GM18873 (cell line): Measurements from ENCODE around the gene ZNF497.

Source experiments
- ATAC-seq: cut with Tn5 transposase; IDR thresholded peaks from one replicate; pipeline ENCODE4 v1.9.1; 2021; ENCODE audit warnings: mild to moderate bottlenecking, moderate library complexity, moderate number of reproducible peaks; ENCODE audit not compliant: unreplicated experiment, low FRiP score

The ZNF497 gene

GRCh38 chr19:58372311-58373133, 10.0 kb upstream of the ZNF497 start:
- no peak for ATAC-seq

- no peak for ATAC-seq
Observed at GRCh38 chr19:58368561-58369360, 6.2 kb upstream of the ZNF497 start.

DNA sequence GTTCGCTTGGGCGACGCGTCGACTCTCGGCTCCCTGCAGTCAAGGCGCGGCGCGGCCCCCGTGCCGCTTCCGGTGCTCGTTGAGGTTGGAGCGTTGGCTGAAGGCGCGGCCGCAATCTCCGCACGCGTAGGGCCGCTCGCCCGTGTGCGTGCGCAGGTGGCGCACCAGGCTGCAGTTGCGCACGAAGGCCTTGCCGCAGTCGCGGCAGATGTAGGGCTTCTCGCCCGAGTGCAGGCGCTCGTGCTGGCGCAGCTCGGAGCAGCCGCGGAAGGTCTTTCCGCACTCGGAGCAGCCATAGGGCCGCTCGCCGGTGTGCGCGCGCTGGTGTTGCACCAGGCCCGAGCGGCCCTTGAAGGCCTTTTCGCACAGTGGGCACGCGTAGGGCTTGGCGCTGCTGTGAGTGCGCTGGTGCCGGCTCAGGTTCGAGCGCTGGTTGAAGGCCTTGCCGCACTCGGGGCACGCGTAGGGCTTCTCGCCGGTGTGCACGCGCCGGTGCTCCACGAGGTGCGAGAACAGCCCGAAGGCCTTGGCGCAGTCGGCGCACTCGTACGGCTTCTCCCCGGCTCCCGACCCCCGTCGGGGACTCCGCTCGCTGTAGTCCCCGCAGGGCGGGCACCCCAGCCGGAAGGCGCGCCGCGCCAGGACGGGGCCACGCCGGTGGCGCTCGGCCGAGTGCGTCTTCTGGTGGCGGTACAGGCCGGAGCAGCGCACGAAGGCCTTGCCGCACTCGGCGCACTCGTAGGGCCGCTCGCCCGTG, 5.3 kb upstream of the ZNF497 start:
- no peak for ATAC-seq

GRCh38 chr19:58366585-58367430, 4.3 kb upstream of the ZNF497 start:
- ATAC-seq: no peak

- no peak for ATAC-seq
Observed at GRCh38 chr19:58364146-58364545, 1.6 kb upstream of the ZNF497 start.

- no peak for ATAC-seq
Observed at GRCh38 chr19:58361900-58362271, 665 bp downstream of the ZNF497 start.

- ATAC-seq: no peak
Observed at GRCh38 chr19:58357481-58358145, 4.9 kb downstream of the ZNF497 start.

DNA sequence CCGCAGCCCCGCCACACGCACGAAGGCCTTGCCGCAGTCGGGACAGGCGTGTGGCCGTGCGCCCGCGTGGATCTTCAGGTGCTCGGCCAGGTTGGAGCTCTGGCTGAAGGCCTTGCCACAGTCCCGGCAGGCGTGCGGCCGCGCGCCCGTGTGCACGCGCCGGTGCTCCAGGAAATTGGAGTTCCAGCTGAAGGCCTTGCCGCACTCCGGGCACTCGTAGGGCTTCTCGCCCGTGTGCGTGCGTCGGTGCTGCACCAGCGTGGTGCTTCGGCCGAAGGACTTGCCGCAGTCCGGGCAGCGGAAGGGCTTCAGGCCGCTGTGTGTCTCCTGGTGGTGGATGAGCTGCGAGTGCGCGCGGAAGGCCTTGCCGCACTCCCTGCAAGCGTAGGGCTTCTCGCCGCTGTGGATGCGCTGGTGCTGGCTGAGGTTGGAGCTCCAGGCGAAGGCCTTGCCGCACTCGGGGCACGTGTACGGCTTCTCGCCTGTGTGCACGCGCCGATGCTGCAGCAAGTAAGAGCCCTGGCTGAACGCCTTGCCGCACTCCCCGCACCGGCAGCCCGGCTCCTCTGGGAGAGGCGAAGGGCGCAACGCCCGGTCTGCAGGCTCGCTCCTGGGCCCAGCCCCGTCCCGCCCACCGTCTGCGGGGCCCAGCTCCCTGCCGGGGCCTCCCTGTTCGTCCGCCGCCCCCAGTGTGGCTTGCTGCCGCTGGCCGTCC, 5.6 kb downstream of the ZNF497 start:
- ATAC-seq: no peak

DNA sequence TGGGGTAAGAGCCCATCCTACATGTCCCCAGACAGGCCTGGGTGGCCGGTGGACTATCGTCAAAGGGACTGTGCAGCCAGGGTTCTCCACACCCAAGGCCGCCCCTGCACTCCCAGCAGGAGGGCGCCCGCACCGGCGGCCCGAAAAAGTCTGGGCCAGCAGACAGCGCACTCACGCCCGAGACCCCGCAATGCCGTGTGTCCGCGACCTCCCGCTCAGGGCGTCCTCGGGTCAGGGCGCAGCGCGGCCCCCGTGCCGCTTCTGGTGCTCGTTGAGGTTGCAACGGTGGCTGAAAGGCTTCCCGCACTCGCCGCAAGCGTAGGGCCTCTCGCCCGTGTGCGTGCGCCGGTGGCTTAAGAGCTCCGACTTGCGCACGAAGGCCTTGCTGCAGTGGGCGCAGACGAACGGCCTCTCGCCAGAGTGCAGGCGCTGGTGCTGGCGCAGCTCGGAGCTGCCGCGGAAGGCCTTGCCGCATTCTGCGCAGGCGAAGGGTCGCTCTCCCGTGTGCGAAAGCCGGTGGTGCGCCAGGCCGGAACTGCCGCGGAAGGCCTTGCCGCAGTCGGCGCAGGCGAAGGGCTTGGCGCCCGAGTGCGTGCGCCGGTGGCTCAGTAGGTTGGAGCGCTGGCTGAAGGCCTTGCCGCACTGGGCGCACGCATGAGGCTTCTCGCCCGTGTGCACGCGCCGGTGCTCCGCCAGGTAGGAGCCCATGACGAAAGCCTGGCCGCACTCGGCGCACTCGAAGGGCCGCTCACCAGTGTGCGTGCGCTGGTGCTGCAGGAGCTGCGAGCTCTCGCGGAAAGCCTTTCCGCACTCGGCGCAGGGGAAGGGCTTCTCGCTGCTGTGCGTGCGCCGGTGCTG, 6.4 kb downstream of the ZNF497 start:
- ATAC-seq: no peak

GRCh38 chr19:58355215-58355796, 7.2 kb downstream of the ZNF497 start:
- no peak for ATAC-seq

DNA sequence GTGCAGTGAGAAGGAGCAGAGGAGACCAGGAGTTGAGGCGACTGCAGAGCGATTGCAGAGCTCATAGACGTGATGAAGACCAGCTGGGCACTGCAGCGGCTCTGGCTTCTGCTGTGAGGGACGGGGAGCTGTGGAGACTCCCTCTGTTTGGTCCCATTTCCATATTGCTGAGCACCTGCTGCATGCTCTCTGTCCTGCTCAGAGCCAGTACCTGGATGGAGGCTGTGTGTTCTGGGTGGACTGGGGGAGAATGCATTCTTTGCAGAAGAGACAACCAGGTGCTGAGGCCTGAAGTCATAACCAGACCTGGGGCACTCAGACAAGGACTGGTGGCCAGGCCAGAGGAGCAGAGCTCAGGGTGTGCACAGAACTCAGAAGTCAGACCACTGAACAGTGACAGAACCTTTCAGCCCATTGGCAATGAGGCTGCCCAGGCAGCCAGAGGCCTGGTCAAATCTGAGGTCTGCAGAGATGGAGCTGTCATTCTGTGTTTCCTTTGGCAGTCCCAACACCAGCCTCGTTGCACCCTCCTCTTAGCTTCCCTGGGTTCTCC, 8.0 kb downstream of the ZNF497 start:
- ATAC-seq: no peak

GRCh38 chr19:58353717-58354477, 8.7 kb downstream of the ZNF497 start:
- no peak for ATAC-seq

DNA sequence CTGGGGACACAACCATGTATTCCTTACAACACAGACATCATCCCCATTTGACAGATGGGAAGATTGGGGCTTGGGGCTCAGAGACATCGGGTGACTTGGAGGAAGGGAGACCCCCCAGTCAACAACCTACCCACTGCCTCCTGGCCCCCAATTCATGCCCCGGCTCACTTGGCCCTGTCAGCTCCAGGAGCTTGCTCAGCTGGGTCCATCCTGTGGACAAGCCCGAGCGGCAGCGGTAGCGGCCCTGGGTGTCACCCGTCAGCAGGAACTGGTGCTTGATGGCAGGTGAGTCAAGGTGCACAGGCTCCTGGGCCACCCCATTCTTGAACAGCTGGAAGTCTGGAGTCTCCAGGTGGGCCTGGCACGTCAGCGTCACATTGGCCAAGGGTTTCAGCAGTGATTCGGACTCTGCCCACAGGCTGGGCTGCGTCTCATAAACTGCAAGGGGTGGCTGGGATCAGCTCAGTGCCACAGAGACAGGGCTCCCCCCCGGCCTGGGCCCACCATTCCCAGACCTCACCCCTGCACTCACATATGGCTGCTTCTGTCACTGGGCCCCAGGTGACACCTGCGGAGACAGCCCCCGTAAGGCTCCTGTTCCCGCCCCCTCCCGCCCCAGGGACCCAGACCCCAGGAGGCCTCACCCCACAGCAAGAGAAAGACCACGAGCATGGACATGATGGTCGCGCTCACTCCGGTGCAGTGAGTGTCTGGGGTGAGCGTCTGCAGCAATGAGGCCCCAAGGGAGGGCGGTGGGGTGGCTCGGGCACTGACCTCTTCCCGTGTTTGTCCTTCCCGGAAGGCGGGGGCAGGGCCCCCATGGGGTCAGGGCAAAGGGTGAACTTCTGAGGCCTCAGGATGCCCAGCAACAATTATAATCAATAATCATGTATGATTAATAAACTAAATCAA, 9.5 kb downstream of the ZNF497 start, which contains the start of gene A1BG:
Gene A1BG, minus strand, starts transcription at position 733 of the 912 bp plus-strand sequence. Its CDS starts 55 bp downstream, at position 678.
- no peak for ATAC-seq

- no peak for ATAC-seq
Observed at GRCh38 chr19:58351990-58352755, 10.4 kb downstream of the ZNF497 start.

GRCh38 chr19:58351558-58351878, 11.0 kb downstream of the ZNF497 start:
- no peak for ATAC-seq
